Umbilical cord (tissue), 2 donors: ENCODE data around the gene KRT6B. TPM values are rescaled to one million over a fixed set of nuclear protein-coding genes. Genes with fewer than 3 reads are reported as not detected.
A peak's percentile ranks its signal among the peaks of the same experiment; 100 is the strongest.

Source experiments
- DNase-seq: peaks from one replicate; pipeline ENCODE4 v3.0.0-alpha.2; 2015; ENCODE audit warnings: low spot score
- total RNA-seq: library from RNA; depleted of rRNA; stranded (reverse); fragments of >200 nt; gene quantifications from one replicate; pipeline ENCODE4 v1.2.3, GENCODE V29; 2014; ENCODE audit warnings: low replicate concordance; ENCODE audit not compliant: insufficient read depth

Gene KRT6B
- total RNA-seq, 1 donor from 2014 or later: 8.2 TPM

DNA sequence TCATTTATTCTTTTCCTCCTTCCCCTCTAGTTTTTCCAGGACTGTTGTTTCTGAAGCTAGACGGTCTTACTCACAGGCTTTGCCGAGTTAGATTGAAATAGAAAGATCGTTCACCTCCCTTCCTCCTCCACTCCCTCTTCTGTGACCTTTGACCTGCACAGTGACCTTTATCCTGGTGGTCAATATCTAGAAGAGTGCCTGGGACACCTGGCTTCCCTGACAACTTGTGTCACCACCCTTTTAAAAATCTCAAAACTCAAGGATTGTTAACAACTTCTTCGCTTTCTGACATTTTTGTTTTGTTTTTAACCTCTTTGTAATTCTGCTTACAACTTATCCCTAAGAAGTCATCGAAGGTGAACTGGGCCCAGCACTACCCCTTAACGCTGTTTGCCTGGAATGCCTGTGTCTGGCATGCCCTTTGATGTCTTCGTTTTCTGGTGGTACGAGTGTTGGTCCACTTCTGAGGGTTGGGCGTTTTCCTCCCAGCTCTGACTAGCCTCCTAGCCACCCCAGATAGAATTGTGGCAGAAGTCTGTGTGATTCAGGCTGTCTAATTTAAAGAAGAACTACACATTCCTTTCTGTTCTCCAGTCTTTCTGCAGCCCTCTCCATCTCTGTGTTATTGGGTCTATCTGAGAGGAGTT, 15.0 kb downstream of the KRT6B start:
- DNase-seq: no peak

DNA sequence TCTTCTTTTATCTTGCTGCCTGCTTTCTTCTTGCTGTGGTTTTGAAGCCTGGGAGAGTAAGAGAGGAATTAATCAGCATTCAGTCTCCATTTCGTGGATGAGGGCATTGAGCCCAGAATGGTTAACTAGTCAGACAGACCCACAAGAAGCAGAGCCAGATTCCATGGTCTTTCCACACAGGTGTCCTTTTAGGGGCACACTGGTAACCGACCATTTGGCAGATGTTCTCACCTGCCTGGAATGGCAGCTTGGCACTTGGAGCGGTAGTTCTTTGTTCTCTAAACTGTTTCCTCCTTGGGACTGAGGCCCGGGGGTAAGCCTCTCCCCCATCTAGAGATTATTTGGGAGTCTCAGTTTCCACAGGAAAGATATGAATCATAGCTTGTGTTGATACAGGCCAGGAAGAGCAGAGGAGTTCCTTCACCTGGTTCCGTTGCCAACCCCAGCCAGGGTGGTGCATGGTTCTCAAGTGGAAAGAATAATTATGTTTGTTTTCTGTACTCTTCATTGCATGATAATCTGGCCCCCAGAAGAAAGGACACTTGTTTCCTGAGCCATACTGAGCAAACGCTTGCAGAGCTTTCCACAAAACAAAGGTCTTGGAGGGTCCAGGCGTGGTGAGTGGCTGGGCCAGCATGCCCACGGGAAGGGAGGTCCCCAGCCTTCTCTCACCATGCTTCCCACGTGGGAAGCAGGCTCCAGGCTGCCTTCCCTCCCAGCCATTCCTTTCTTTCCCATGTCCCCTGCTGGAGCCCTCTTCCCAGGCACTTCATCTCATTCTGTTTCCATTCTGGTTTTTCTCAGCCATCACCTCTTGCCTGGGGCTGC, 15.7 kb downstream of the KRT6B start:
- peak; percentile 98 for DNase-seq

DNA sequence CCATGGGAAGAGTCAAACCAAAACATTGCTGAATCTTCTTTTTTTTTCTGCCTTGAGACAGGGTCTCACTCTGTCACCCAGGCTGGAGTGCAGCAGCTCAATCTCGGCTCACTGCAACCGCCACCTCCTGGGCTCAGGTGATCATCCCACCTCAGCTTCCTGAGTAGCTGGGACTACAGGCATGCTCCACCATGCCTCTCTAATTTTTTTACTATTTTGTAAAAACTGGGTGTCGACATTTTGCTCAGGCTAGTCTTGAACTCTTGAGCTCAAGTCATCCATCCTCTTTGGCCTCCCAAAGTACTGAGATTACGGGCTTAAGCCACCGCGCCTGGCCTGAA, 16.3 kb downstream of the KRT6B start:
- no peak for DNase-seq

DNA sequence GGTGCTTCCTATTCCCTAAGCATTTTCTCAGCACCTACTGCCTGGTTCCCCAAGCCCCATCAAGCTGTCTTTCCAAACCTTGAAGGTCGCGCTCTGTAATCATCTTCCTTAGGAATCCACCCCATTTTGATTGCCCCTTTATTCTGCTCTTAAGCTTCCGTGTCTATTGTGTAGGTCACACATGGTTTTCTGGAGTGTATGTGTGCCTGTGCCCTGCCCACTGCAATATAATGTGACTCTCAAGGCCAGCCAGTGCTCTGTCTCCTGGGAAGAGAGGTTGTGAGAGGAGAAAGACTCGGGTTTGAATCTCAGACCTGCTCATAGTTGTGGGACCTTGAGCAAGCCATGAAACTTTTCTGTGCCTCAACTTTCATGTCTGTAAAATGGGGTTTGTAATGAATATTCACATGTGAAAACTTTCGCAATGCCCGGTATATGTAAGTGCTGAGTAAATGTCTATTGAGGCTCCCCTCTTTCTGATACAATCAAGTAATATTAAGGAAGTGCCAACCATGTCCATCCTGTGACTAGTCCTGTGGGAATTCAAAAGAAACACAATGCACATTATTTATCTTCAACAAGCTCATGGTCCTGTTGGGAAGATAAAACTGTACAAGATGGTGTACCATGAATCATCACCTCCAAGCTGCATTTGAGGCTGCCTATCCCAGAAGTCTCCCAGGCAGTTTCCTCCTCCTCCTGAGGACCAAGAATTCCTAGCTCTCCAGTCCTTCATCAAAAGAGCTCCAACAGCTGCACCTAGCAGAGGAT, 17.0 kb downstream of the KRT6B start:
- DNase-seq: no peak

DNA sequence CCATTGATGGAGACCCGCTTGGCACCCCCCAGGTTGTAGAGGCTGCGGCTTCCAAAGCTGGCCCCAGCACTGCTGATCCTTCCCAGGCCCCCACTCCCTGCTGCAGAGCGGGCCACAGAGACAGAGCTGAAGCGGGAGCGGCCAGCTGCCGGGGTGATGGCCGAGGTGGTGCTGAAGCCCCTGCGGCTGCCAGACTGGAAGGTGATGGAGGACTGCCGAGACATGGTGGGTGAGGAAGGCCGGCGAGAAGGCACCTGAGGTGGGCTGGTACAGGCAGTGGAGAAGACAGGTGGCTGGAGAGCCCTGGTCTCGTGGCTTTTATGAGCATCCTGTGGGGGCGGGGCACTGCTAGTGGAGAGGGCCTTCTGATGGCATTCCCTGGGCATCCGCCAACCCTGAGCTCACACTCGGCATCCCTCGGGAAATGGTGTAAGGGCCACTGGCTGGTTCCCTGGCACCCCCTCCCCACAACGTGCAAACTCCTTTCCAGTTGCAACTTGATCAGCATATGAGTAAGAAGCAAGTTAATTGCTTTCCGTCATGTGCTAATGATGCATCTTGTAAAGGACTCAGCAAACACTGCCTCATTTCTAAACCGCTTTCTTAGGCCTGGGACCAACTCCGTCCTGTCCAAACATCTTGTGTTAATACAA, 17.7 kb downstream of the KRT6B start, which contains the start of gene KRT75:
KRT75 (minus strand) TSS at position 291 of the 653 bp plus-strand sequence; CDS start at position 224, 67 bp downstream.
- DNase-seq: no peak

DNA sequence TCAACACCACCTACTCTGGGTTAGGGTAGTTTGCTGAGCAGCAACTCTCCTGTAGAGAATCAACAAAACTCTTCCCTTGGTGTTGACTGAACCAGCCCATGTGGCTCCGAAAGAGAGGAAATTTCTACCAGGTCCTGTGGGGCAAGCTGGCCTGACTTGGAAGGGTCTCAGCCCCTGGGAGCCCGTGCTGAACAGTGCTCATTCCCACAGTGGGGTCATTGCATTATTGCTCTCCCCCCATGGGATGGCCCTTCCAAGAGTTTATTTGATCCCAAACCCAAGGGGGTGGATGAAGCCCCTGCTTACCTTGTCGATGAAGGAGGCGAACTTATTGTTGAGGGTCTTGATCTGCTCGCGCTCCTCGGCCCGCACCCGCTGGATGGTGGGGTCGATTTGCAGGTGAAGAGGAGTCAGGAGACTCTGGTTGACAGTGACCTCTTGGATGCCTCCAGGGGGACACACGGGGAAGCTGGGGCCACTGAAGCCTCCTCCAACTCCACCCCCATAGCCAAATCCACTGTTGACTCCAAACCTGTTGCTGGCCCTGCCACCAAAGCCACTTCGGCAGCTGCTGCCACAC, 18.4 kb downstream of the KRT6B start:
- no peak for DNase-seq

DNA sequence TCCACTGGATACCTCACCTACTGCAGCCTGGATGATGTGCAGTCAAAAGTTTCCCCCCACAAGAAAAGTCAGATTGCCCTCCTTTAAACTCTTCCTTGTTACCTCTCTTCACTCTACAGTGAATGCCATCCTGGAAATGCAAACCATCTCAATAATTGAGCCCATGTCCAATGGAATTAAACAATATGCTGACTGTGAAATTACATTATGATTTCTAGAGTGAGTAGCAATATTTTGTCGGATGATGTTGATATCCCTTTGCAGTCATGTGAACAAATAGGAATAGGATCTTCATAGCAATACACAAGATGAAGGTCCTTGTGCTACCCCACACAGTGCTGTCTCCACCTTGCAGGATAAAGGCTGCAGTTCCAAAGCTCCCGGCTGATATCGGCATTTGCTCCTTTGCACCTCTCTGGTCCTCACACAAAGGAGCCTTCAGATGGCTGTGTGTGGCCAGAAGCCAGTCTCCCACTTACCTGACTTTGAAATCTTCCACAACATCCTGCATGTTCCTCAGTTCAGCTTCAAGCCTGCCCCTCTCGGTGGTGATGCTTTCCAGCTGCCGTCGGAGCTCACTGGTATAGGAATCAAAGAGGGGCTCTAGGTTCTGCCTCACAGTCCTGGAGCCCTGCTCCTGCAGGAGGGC, 19.3 kb downstream of the KRT6B start:
- DNase-seq: no peak

DNA sequence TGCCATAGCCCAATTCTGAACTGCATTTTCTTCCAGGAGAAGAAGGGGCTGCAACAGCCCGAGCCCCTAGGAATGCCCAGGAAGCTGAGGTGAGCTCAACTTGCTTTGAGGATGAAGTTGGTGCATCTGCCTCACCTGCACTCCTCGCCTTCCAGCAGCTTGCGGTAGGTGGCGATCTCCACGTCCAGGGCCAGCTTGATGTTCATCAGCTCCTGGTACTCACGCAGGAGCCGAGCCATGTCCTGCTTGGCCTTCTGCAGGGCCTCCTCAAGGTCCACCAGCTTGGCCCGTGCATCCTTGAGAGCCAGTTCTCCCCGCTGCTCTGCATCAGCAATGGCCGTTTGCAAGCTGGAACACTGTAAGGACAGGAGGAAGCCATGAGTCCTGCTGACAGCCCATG, 23.8 kb downstream of the KRT6B start:
- DNase-seq: no peak

DNA sequence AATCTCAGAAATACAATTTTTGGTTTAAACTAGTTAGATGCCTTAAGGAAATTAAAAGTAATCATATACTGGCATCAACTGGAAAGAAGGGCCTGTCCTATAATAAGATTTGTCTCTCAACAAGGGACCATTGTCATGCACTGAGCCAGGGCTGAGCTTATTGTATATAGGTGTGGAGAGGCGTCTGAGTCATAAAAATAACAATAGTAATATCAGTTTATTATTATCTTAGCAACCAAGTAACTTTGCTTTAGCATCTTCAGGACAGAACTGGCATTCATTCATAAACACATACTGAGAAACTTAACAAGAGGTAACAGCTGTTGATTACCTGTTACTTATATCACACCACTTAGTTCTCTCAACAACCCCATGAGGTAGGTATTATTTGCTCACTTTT, 24.9 kb downstream of the KRT6B start:
- no peak for DNase-seq

DNA sequence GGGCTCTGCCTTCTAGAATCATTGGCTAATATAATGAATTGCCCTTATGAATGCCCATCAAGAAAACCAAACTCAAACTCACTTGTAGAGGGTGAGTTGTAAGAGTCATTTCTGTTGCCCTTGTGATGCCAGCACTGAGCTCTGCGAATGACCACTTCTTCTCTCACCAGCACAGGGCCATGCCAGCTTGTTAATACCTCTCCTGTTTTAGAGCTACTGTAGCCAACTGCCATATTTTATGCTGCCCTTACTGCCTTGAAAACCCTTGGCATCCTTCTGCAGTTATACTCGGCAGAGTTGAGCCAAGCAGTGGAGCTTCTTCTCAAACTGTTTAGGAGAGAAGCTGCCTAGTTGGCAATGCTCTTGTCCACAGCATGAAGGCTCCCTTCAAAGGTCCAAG, 25.9 kb downstream of the KRT6B start:
- no peak for DNase-seq

DNA sequence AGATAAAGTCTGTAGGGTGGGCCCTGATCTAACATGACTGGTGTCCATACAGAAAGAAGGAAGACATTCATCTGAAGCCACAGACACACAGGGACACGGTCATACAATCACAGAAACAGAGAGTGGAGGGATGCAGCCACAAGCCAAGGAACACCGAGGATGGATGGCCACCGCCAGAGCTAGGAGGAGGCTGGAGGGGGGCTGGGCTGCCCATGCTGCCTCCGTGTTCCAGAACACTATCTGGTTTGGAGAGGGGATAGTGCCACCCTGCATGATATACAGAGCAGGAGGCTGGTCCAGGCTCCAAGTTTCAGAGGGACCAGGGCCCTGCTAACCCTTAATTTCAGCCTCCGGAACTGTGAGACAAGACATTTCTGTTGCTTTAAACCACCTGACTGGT, 26.5 kb downstream of the KRT6B start:
- no peak for DNase-seq

DNA sequence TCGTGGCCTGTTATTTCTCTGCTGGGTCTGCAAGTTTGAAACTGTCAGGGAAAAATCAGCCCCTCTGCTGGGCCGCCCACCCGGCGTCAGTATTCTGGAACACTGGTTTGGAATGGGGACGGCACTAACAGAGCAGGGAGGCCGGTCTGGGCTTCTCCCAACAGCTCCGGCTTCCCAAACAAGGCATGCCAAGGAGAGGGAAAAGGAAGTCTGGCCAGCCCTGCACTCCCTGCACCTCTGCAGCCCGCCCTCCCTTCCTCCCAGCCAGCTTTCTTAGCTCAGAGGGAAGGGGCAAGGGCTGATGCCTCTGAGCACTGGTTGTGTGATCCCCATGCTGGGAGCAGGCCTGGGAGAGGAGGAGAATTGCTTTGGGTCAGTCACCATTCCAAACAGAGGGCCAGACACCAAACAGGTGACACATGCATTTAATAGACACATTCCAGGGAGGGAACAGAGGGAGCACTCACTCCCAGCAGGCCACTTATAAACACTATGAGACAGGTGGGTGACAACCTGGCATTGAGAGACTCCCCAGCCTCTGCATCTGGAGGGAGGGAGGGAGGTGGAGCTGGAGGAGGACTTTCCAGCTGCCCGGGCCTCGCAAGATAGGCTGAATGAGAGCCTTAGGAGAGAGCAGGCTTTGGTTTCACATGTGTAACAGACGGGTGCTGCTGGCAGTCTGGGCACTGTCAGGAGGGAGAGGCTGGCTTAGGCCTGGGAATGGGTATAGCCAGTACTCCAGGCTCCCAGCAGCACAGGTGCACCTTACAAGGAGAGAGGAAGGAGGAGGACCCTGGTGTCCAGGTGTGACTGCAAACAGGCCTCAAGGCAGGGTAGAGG, 28.1 kb downstream of the KRT6B start:
- peak; percentile 52 for DNase-seq

DNA sequence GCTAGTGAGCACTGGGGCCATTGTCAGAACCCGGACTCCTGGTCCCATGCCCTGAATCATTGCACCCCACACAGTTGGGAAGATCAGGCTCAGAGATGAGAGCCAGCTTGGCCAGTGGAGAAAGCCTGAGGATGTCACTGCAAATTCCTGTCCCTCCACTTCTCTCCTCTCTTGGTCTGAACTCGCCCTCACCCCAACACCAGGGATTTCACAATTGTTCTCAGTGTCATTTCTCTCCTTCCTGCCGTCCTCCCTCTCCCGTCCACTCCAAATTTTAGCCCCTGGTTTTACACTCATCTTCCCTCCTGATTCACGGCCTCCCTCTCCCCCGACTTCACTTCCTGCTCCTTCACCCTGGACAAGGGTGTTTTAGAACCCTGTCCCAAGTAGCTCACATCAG, 28.9 kb downstream of the KRT6B start:
- no peak for DNase-seq

DNA sequence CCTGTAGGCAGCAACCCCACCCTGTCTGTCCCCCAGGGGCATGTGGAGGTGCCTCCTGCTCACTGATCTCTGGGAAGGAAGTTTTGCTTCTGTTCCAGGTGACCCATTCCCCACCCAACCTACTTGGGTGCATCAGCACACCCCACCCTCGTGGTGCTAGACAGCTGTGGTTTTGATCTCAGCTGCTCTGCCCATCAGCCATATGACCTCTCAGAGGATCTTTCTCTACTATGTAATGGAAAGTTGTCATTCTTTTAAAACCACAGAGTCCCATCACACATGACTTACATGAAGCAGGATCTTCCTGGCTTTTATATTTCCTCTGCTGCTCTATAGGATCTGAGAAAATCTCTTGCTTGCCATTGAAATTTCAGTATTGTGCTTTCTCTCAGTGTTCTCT, 32.3 kb downstream of the KRT6B start:
- no peak for DNase-seq

DNA sequence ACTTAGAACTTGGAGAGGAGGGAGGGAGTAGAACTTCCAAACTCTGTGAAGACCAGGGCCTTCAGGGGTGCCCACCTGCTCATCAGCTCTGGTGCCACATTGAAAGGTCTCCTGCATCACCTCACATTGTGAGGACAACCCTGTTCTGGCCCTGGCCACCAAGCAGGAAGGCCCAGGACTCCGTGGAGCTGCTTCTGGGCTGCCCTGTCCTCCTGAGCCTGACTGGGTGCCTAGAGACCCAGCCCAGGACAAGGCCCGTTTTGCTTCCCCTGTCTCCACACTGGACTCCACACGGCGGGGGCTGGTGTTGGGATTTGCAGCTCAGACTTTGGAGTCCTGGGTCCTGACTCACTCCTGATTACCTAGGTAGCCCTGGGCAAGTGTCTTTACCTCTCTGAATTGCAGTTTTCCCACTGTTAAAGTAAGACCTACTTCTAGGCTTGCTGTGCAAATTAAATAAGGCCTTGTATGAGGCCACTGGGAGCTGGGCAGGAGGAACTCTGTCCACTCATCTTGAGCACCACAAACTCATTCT, 33.3 kb downstream of the KRT6B start:
- no peak for DNase-seq

DNA sequence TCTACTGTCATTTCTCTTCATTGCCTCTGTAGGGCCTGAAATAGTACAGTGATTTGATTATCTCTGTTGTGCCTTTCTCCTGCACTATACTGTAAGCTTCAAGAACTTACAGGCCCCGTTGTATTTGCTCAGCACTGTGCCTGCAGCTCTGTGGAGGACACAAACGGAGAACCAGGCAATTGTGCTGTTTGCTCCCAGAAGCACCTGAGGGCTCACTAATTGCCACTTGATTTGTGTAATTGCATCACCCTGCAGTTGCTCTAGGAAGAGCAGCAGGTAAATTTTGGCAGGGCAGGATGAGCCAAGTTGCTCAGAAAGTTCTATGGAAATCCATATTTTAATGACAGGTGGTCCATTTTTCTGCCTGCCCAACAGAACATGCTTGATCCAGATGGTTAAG, 34.2 kb downstream of the KRT6B start:
- no peak for DNase-seq

DNA sequence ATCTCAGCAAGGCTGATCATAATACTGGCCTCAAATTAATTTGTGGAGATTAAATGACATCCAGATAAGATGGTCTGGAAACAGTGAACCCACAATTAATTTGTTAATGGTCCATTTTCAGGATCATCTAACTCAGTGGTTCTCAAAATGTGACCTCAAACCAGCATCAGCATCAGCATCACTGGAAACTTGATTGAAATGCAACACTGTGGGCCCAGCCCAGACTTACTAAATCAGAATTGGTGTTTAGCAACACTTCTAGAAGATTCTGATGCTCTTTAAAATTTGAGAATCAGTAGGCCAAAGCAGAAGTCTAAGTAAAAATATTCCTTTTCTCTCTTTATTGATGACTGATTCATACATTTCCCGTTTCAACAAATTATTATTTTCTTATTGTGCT, 35.2 kb downstream of the KRT6B start:
- DNase-seq: no peak

DNA sequence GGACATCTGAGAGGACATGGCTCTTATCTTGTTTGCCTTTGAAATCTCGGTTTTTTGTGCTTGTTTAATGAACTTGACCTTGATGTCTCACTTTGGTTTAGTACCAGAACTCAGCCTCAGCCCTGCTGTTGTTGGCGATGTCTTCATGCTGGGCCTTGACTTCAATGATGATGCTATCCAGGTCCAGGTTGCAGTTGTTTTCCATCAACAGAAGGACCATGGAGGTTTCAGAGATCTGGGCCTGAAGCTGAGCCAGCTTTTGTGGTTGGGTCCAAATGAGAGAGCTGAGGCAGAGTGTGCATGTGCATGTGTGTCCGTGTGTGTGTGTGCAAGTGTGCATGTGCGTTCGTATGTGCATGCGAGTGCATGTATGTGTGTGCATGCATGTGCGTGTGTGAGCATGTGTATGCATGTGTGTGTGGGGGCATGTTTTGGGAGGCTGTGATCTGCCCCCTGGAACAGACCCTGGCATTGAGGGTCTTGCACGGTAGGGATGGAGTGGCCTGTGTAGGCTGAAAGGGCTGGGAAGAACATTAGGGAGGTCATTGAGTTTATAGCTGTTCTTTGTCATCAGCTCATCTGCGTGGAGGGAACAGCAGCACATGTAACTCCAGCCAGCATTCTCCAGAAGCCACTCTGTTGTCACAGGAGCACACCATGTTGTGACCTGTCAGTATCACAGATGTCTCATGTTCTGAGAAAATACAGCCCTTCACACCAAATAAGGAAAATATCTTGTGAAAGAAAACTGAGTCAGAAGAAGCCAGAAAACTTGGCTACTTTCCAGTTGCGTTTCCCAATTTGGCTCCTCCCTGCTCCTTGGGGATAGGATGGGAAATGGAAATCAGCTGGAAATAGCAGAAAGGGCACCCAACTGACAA, 35.8 kb downstream of the KRT6B start:
- DNase-seq: peak; percentile 74

DNA sequence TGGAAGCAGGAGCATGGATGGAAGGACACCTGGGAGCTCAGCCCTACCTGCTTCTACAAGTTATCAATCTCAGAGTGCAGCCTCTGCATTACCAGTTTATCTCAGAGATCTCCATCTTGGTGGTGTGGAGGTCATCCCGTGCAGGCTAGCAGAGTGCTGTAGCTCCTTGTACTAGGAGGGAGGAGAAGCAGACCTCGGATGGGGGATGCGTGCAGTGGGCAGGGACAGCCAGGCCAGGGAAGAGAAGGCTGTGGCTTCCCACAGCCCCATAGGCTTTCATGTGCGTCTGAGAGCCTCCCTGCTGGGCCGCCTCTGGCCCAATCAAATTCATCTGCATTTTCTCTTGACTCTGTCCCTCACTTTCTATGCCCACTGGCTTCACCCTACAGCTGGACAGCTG, 37.0 kb downstream of the KRT6B start:
- no peak for DNase-seq
